SK-N-SH (cell line): Measurements from ENCODE around the gene RORB. TPM values are rescaled to one million over a fixed set of nuclear protein-coding genes. Genes with fewer than 3 reads are reported as not detected.

Experiments
- CTCF ChIA-PET: fragments of 300-600, 350-600 bp; formaldehyde crosslinking; extraction: SDS; loops from one replicate; lab custom pipeline; 2021; lab: Yijun Ruan, JAX
- POLR2A ChIA-PET: fragments of 350-600 bp; sonication (Branson Sonifier 250); formaldehyde crosslinking; extraction: SDS; loops from one replicate; lab custom pipeline; 2020; ENCODE audit warnings: antibody characterized with exemption, inconsistent platforms; lab: Yijun Ruan, JAX
- DNase-seq: peaks from one replicate; pipeline ENCODE4 v3.0.0; 2012
- H2AFZ ChIP-seq: fragments of 200-600 bp; sonication (generic); 2 replicates; pipeline ENCODE4 v1.8.1; 2016; ENCODE audit warnings: antibody characterized with exemption, mild to moderate bottlenecking, low read depth
- H3F3A ChIP-seq: fragments of 200-600 bp; sonication (generic); replicated peaks from 2 replicates; pipeline ENCODE3; 2016; ENCODE audit warnings: antibody characterized with exemption, mild to moderate bottlenecking; ENCODE audit not compliant: insufficient read depth
- H3K27ac ChIP-seq, 2 experiments: fragments of 200-500 bp in 1 of 2; fragments of 200-600 bp in 1 of 2; sonication (Bioruptor generic) in 1 of 2; sonication (generic), shearing (Covaris generic) in 1 of 2; 2 replicates each; pipeline versions ENCODE4 v1.5.1 to v1.6.1; 2014 to 2016; ENCODE audit warnings: low read depth in 2 of 2, inconsistent platforms in 1 of 2, low read length in 1 of 2, mild to moderate bottlenecking in 1 of 2, mixed read lengths in 1 of 2
- H3K27me3 ChIP-seq: fragments of 200-600 bp; sonication (generic), shearing (Covaris generic); 2 replicates; pipeline ENCODE4 v1.6.1; 2016; ENCODE audit warnings: mixed run types; ENCODE audit not compliant: insufficient read depth
- H3K36me3 ChIP-seq, 2 experiments: fragments of 200-500 bp in 1 of 2; fragments of 200-600 bp in 1 of 2; sonication (Bioruptor generic) in 1 of 2; sonication (generic) in 1 of 2; replicated peaks in 1 of 2; 2 replicates each; pipeline versions ENCODE3 to v1.5.1; 2014 to 2016; ENCODE audit warnings: low read length in 1 of 2, mild to moderate bottlenecking in 1 of 2; ENCODE audit not compliant: insufficient read depth in 2 of 2, control insufficient read depth in 1 of 2
- H3K4me1 ChIP-seq, 2 experiments: fragments of 200-500 bp in 1 of 2; fragments of 200-600 bp in 1 of 2; sonication (Bioruptor generic) in 1 of 2; sonication (generic), shearing (Covaris generic) in 1 of 2; 2 replicates each; pipeline versions ENCODE4 v1.5.1 to v1.6.1; 2014 to 2016; ENCODE audit warnings: low read depth in 1 of 2, low read length in 1 of 2, mixed run types in 1 of 2; ENCODE audit not compliant: insufficient read depth in 2 of 2, control insufficient read depth in 1 of 2
- H3K4me2 ChIP-seq: fragments of 200-600 bp; sonication (generic), shearing (Covaris generic); 2 replicates; pipeline ENCODE4 v1.6.1; 2017; ENCODE audit warnings: mixed run types
- H3K4me3 ChIP-seq, 2 experiments: fragments of 200-500 bp in 1 of 2; fragments of 200-600 bp in 1 of 2; sonication (Bioruptor generic) in 1 of 2; sonication (generic), shearing (Covaris generic) in 1 of 2; 2 replicates each; pipeline versions ENCODE4 v1.5.1 to v1.8.1; 2014 to 2016; ENCODE audit warnings: low read depth in 2 of 2, inconsistent platforms in 1 of 2, low read length in 1 of 2, mild to moderate bottlenecking in 1 of 2, mixed read lengths in 1 of 2, moderate library complexity in 1 of 2
- H3K79me2 ChIP-seq: fragments of 200-600 bp; sonication (generic); 2 replicates; pipeline ENCODE4 v1.8.1; 2017; ENCODE audit warnings: mild to moderate bottlenecking; ENCODE audit not compliant: insufficient read depth
- H3K9ac ChIP-seq: fragments of 200-600 bp; sonication (generic); 2 replicates; pipeline ENCODE4 v1.6.1; 2017; ENCODE audit warnings: mixed run types
- H3K9me2 ChIP-seq: fragments of 200-600 bp; sonication (generic); 2 replicates; pipeline ENCODE4 v1.6.1; 2017; ENCODE audit warnings: mixed run types
- H3K9me3 ChIP-seq: fragments of 200-600 bp; sonication (generic); 2 replicates; pipeline ENCODE4 v1.6.1; 2017; ENCODE audit warnings: mixed run types, mild to moderate bottlenecking, moderate library complexity
- H4K20me1 ChIP-seq: fragments of 200-600 bp; sonication (generic); 2 replicates; pipeline ENCODE4 v1.6.1; 2017; ENCODE audit warnings: mild to moderate bottlenecking, mixed run types; ENCODE audit not compliant: insufficient read depth
- ELF1 ChIP-seq: IDR thresholded peaks from 2 replicates; pipeline ENCODE4 v1.4.0; 2012
- EP300 ChIP-seq, 2 experiments: IDR thresholded peaks; 2 replicates each; pipeline versions ENCODE4 v1.4.0 to v1.6.1; 2012; ENCODE audit warnings: borderline replicate concordance in 1 of 2, low read depth in 1 of 2, low read length in 1 of 2
- FOSL2 ChIP-seq: IDR thresholded peaks from 2 replicates; pipeline ENCODE4 v1.4.0; 2012; ENCODE audit warnings: low read depth, mild to moderate bottlenecking, moderate library complexity, borderline replicate concordance
- FOXJ3 ChIP-seq: sonication (generic); formaldehyde crosslinking; IDR thresholded peaks from 2 replicates; pipeline ENCODE4 v1.5.1; 2020; ENCODE audit warnings: mild to moderate bottlenecking, missing genetic modification reagents
- GABPA ChIP-seq: IDR thresholded peaks from 2 replicates; pipeline ENCODE4 v1.4.0; 2012; ENCODE audit warnings: low read depth, mild to moderate bottlenecking
- JUND ChIP-seq: IDR thresholded peaks from 2 replicates; pipeline ENCODE4 v1.4.0; 2012
- NRF1 ChIP-seq: IDR thresholded peaks from 2 replicates; pipeline ENCODE4 v1.6.1; 2012; ENCODE audit warnings: low read depth, mild to moderate bottlenecking, low read length
- POLR2AphosphoS5 ChIP-seq: IDR thresholded peaks from 2 replicates; pipeline ENCODE4 v1.6.1; 2012; ENCODE audit warnings: low read depth, low read length
- RAD21 ChIP-seq: IDR thresholded peaks from 2 replicates; pipeline ENCODE4 v1.6.1; 2012; ENCODE audit warnings: mild to moderate bottlenecking, low read length
- RXRA ChIP-seq: IDR thresholded peaks from 2 replicates; pipeline ENCODE4 v1.4.0; 2012; ENCODE audit warnings: low read depth, mild to moderate bottlenecking, borderline replicate concordance
- SIN3A ChIP-seq: IDR thresholded peaks from 2 replicates; pipeline ENCODE4 v1.6.1; 2012; ENCODE audit warnings: low read depth, mild to moderate bottlenecking, low read length, moderate library complexity, borderline replicate concordance
- SMC3 ChIP-seq: IDR thresholded peaks from 2 replicates; pipeline ENCODE4 v1.6.1; 2012; ENCODE audit warnings: low read depth, low read length, improper control_type of control experiment
- TAF1 ChIP-seq: IDR thresholded peaks from 2 replicates; pipeline ENCODE4 v1.6.1; 2012; ENCODE audit warnings: low read depth, mild to moderate bottlenecking, low read length, moderate library complexity, borderline replicate concordance
- TCF12 ChIP-seq: IDR thresholded peaks from 2 replicates; pipeline ENCODE4 v1.4.0; 2012
- TEAD4 ChIP-seq: IDR thresholded peaks from 2 replicates; pipeline ENCODE4 v1.4.0; 2012; ENCODE audit warnings: mild to moderate bottlenecking, borderline replicate concordance; ENCODE audit not compliant: insufficient read depth
- YY1 ChIP-seq: IDR thresholded peaks from 2 replicates; pipeline ENCODE4 v1.4.0; 2012; ENCODE audit warnings: low read depth, mild to moderate bottlenecking
- WGBS: methylation state at CpG from one replicate; pipeline ENCODE4 v1.1.6; 2017; ENCODE audit warnings: low lambda C conversion rate; 5-methylcytosine and 5-hydroxymethylcytosine counted together
- polyA plus RNA-seq, 3 experiments: library from polyadenylated mRNA; depleted of rRNA; stranded (reverse); fragments of >200 nt; gene quantifications; 2 replicates each; pipeline ENCODE4 v1.2.3, GENCODE V29; 2012
- TF ChIP-seq, protein P1 (sequence below): IDR thresholded peaks from 2 replicates; pipeline ENCODE4 v1.4.0; 2012; ENCODE audit warnings: low read depth
- TF ChIP-seq, protein P2 (sequence below): fragments of 150-350 bp; IDR thresholded peaks from 2 replicates; pipeline ENCODE4 v1.6.1; 2016; ENCODE audit warnings: mild to moderate bottlenecking, low read depth, low read length
- TF ChIP-seq, protein P3 (sequence below): fragments of 150-350 bp; IDR thresholded peaks from 2 replicates; pipeline ENCODE4 v1.6.1; 2017; ENCODE audit warnings: antibody characterized with exemption, low read length, low read depth, borderline replicate concordance
- TF ChIP-seq, protein P4 (sequence below): fragments of 200-600 bp; sonication (generic); IDR thresholded peaks from 2 replicates; pipeline ENCODE4 v1.6.1; 2017; ENCODE audit warnings: antibody characterized with exemption, mild to moderate bottlenecking, moderate library complexity

The RORB gene
- polyA plus RNA-seq, 1 of the 3 experiments (the other 2 are of a cell fraction) = 0.13 TPM

DNA sequence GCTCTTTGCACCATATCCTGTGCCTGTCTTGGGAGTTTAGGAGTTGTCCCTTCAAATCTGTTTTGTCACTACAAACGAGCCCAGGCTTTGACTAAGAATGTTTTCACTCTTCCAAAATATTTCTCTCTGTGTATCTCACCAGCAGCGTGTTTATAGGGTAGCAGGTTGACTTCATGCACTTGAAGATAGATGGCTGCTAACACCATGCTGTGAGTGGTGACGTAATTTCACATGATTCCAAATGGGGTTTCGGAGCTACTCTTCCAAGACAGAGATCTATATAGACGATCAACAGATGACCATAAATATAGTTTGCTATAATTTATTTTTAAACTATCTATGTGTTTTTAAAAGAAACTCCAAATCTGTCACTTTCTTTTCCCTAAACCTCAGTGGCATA is 30.6 kb downstream of the RORB start:
- Histone ChIP-seq H3K9me3 (no peaks in the 10 kb centered on the region), H3K4me3 (no peak overlapping the region), H3K9me2 (no peaks in the 10 kb centered on the region), H3K27ac (no peak overlapping the region), H3K27me3 (no peaks in the 10 kb centered on the region), H4K20me1 (no peaks in the 10 kb centered on the region), H3K4me2 (no peak overlapping the region), H3K36me3 (no peaks in the 10 kb centered on the region), H3K79me2 (no peaks in the 10 kb centered on the region), H3F3A (no peaks in the 10 kb centered on the region), H3K4me1 (peaks cover 0 to 2% of the 10 kb centered on the region in 2 experiments; a peak in 2 of 4 replicates), H3K9ac (no peak overlapping the region), H2AFZ (no peak overlapping the region)
- no peak for DNase-seq
- ChIA-PET CTCF (no interaction called here), POLR2A (no interaction called here)
- WGBS = 35% methylated on average over 5 of the region's 5 CpGs
- TF ChIP-seq SIN3A = no peak
- TF ChIP-seq FOXJ3 (CRISPR knock-in tag) = no peak
- TF ChIP-seq, protein P1, sequence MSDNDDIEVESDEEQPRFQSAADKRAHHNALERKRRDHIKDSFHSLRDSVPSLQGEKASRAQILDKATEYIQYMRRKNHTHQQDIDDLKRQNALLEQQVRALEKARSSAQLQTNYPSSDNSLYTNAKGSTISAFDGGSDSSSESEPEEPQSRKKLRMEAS = no peak
- no peak for TF ChIP-seq RAD21
- no peak for TF ChIP-seq EP300 (IDR thresholded peaks at IDR 0.05; ENCODE audit: borderline replicate concordance in 1 of 2, low read depth in 1 of 2, low read length in 1 of 2)
- TF ChIP-seq JUND = no peak
- no peak for TF ChIP-seq NRF1
- no peak for TF ChIP-seq SMC3
- TF ChIP-seq FOSL2 = no peak
- no peak for TF ChIP-seq ELF1
- TF ChIP-seq, protein P2, sequence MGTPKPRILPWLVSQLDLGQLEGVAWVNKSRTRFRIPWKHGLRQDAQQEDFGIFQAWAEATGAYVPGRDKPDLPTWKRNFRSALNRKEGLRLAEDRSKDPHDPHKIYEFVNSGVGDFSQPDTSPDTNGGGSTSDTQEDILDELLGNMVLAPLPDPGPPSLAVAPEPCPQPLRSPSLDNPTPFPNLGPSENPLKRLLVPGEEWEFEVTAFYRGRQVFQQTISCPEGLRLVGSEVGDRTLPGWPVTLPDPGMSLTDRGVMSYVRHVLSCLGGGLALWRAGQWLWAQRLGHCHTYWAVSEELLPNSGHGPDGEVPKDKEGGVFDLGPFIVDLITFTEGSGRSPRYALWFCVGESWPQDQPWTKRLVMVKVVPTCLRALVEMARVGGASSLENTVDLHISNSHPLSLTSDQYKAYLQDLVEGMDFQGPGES = no peak
- TF ChIP-seq TEAD4 = no peak
- no peak for TF ChIP-seq TAF1
- TF ChIP-seq YY1 = no peak
- TF ChIP-seq POLR2AphosphoS5 = no peak
- TF ChIP-seq, protein P3, sequence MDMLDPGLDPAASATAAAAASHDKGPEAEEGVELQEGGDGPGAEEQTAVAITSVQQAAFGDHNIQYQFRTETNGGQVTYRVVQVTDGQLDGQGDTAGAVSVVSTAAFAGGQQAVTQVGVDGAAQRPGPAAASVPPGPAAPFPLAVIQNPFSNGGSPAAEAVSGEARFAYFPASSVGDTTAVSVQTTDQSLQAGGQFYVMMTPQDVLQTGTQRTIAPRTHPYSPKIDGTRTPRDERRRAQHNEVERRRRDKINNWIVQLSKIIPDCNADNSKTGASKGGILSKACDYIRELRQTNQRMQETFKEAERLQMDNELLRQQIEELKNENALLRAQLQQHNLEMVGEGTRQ = no peak
- no peak for TF ChIP-seq GABPA
- TF ChIP-seq, protein P4, sequence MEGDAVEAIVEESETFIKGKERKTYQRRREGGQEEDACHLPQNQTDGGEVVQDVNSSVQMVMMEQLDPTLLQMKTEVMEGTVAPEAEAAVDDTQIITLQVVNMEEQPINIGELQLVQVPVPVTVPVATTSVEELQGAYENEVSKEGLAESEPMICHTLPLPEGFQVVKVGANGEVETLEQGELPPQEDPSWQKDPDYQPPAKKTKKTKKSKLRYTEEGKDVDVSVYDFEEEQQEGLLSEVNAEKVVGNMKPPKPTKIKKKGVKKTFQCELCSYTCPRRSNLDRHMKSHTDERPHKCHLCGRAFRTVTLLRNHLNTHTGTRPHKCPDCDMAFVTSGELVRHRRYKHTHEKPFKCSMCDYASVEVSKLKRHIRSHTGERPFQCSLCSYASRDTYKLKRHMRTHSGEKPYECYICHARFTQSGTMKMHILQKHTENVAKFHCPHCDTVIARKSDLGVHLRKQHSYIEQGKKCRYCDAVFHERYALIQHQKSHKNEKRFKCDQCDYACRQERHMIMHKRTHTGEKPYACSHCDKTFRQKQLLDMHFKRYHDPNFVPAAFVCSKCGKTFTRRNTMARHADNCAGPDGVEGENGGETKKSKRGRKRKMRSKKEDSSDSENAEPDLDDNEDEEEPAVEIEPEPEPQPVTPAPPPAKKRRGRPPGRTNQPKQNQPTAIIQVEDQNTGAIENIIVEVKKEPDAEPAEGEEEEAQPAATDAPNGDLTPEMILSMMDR = no peak
- no peak for TF ChIP-seq RXRA
- TF ChIP-seq TCF12 = no peak
